Body of pancreas (tissue), 4 donors: ENCODE results near the gene ZNF136.

Source experiments
- POLR2A ChIP-seq, 3 donors: fragments of 450-650 bp; IDR thresholded peaks; one replicate each; pipeline ENCODE4 v1.6.1; 2016; ENCODE audit warnings: antibody characterized with exemption in 3 of 3, mild to moderate bottlenecking in 2 of 3
- TF ChIP-seq, protein P1 (sequence below), 7 experiments: fragments of 450-650 bp in 4 of 7; fragments of 200-600 bp in 3 of 7; sonication (generic) in 3 of 7; IDR thresholded peaks; one replicate each; pipeline ENCODE4 v1.5.1; 2016 to 2019; ENCODE audit warnings: antibody characterized with exemption in 7 of 7

GRCh38 chr19:12230751-12231733 is 68.1 kb downstream of the ZNF136 start:
- TF ChIP-seq, protein P1, sequence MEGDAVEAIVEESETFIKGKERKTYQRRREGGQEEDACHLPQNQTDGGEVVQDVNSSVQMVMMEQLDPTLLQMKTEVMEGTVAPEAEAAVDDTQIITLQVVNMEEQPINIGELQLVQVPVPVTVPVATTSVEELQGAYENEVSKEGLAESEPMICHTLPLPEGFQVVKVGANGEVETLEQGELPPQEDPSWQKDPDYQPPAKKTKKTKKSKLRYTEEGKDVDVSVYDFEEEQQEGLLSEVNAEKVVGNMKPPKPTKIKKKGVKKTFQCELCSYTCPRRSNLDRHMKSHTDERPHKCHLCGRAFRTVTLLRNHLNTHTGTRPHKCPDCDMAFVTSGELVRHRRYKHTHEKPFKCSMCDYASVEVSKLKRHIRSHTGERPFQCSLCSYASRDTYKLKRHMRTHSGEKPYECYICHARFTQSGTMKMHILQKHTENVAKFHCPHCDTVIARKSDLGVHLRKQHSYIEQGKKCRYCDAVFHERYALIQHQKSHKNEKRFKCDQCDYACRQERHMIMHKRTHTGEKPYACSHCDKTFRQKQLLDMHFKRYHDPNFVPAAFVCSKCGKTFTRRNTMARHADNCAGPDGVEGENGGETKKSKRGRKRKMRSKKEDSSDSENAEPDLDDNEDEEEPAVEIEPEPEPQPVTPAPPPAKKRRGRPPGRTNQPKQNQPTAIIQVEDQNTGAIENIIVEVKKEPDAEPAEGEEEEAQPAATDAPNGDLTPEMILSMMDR (IDR thresholded peaks at IDR 0.05), result no peak
- TF ChIP-seq POLR2A (IDR thresholded peaks at IDR 0.05), result no peak
